HCT116 (cell line): Measurements from ENCODE around the gene FAM13C.

Experiments
- ATF3 ChIP-seq: IDR thresholded peaks from 2 replicates; pipeline ENCODE4 v1.6.1; 2012
- EGR1 ChIP-seq: IDR thresholded peaks from 2 replicates; pipeline ENCODE4 v1.6.1; 2012; ENCODE audit warnings: low read depth
- ELF1 ChIP-seq: IDR thresholded peaks from 2 replicates; pipeline ENCODE4 v1.6.1; 2012; ENCODE audit warnings: low read depth, borderline replicate concordance
- EZH2 ChIP-seq: fragments of 200-600 bp; sonication (generic); IDR thresholded peaks from 2 replicates; pipeline ENCODE4 v1.6.1; 2017; ENCODE audit warnings: antibody characterized with exemption, mixed run types
- EZH2phosphoT487 ChIP-seq: fragments of 200-600 bp; IDR thresholded peaks from 2 replicates; pipeline ENCODE4 v1.6.1; 2018; ENCODE audit warnings: antibody characterized with exemption, borderline replicate concordance
- JUND ChIP-seq: IDR thresholded peaks from 2 replicates; pipeline ENCODE4 v1.6.1; 2012
- POLR2A ChIP-seq: IDR thresholded peaks from 2 replicates; pipeline ENCODE4 v1.7.0; 2011; ENCODE audit warnings: borderline replicate concordance; ENCODE audit not compliant: insufficient read depth, insufficient read length; ENCODE audit errors: extremely low read depth
- POLR2AphosphoS5 ChIP-seq: IDR thresholded peaks from 2 replicates; pipeline ENCODE4 v1.6.1; 2011; ENCODE audit warnings: mild to moderate bottlenecking, low read depth, low read length, moderate library complexity
- RAD21 ChIP-seq: IDR thresholded peaks from 2 replicates; pipeline ENCODE4 v1.6.1; 2012; ENCODE audit warnings: low read depth, mild to moderate bottlenecking
- REST ChIP-seq: IDR thresholded peaks from 2 replicates; pipeline ENCODE4 v1.6.1; 2012; ENCODE audit warnings: low read depth
- ZFX ChIP-seq: fragments of 450-650 bp; IDR thresholded peaks from 2 replicates; pipeline ENCODE4 v1.6.1; 2017
- ZNF274 ChIP-seq: fragments of 200-500 bp; sonication (Bioruptor generic); IDR thresholded peaks from 2 replicates; pipeline ENCODE4 v1.6.1; 2014; ENCODE audit warnings: mild to moderate bottlenecking, low read depth, low read length, inconsistent platforms
- TF ChIP-seq, protein P1 (sequence below): IDR thresholded peaks from 2 replicates; pipeline ENCODE4 v1.6.1; 2012
- TF ChIP-seq, protein P2 (sequence below), 3 experiments: fragments of 200-600 bp in 1 of 3; sonication (generic) in 1 of 3; IDR thresholded peaks in 2 of 3; conservative IDR thresholded peaks in 1 of 3; 2 replicates each; pipeline ENCODE4 v1.5.1; 2012 to 2017; ENCODE audit warnings: low read depth in 2 of 3, low read length in 2 of 3, antibody characterized with exemption in 1 of 3, borderline replicate concordance in 1 of 3, control low read depth in 1 of 3, mild to moderate bottlenecking in 1 of 3, mixed read lengths in 1 of 3, mixed run types in 1 of 3, moderate library complexity in 1 of 3; ENCODE audit not compliant: insufficient read depth in 1 of 3

GRCh38 chr10:59339351-59339750 is 23.0 kb downstream of the FAM13C start:
- TF ChIP-seq, protein P1, sequence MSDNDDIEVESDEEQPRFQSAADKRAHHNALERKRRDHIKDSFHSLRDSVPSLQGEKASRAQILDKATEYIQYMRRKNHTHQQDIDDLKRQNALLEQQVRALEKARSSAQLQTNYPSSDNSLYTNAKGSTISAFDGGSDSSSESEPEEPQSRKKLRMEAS = no peak
- TF ChIP-seq ZNF274 (no peak), POLR2A (no peak), EZH2 (no peak), RAD21 (no peak), ZFX (no peak), POLR2AphosphoS5 (no peak), EGR1 (no peak), REST (no peak), ATF3 (no peak), ELF1 (no peak), EZH2phosphoT487 (no peak), JUND (no peak)
- TF ChIP-seq, protein P2, sequence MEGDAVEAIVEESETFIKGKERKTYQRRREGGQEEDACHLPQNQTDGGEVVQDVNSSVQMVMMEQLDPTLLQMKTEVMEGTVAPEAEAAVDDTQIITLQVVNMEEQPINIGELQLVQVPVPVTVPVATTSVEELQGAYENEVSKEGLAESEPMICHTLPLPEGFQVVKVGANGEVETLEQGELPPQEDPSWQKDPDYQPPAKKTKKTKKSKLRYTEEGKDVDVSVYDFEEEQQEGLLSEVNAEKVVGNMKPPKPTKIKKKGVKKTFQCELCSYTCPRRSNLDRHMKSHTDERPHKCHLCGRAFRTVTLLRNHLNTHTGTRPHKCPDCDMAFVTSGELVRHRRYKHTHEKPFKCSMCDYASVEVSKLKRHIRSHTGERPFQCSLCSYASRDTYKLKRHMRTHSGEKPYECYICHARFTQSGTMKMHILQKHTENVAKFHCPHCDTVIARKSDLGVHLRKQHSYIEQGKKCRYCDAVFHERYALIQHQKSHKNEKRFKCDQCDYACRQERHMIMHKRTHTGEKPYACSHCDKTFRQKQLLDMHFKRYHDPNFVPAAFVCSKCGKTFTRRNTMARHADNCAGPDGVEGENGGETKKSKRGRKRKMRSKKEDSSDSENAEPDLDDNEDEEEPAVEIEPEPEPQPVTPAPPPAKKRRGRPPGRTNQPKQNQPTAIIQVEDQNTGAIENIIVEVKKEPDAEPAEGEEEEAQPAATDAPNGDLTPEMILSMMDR (IDR thresholded peaks at IDR 0.05 in 2 of 3, conservative IDR thresholded peaks at IDR 0.05 in 1 of 3; ENCODE audit: borderline replicate concordance in 1 of 3, insufficient read depth in 1 of 3, low read depth in 2 of 3, low read length in 2 of 3) = no peak
